Activated CD4-positive, alpha-beta T cell treated with anti-CD3 and anti-CD28 coated beads, Interleukin-2, amount 50 U/mL, for 16 hours (primary cell): Measurements from ENCODE around the gene NGB.
"Not testable (repeated sequence)": the region's sequence is repeated elsewhere in the genome, so short reads cannot be mapped to it uniquely, and the experiment has no call there.

Experiments used
- DNase-seq: peaks from one replicate; pipeline ENCODE4 v3.0.0-alpha.2; 2020

The NGB gene

DNA sequence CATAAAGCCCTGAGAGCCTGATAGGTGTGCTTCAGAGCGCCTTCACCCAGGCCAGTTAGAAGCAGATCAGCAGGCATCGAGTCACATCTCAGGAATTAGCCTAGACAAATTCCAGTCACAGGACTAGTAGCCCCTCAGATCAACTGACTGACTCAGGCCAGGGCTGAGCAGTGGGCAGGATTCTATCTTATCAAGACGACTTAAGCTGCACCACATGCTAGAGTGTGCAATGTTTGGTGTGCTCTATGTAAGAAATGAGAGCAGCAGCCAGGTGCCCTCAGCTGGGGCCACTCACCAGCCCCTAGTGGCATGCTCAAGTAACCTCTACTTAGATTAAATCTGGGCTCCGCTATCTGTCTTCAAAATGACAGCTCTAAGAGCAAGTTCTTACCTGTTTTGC lies 19.7 kb upstream of the NGB start:
- no peak for DNase-seq

DNA sequence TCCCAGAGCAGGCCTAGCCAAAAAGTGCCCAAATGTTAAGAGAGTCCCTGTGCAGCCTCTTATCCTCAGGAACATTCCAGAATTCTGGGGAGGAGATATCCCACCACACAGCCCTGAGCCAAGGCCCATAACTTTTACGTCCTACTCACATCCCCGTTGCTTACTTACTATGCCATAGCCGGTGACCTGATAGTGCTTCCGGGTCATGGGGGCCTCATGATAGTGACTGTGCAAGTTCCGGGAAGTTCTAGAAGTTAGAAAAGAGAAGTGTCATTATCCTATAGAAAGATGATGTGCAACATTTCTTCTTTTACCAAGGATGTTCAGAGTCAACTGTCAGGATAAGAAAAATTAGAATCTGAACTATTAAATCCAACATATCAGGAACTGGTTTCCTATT lies 15.6 kb upstream of the NGB start:
- no peak for DNase-seq

DNA sequence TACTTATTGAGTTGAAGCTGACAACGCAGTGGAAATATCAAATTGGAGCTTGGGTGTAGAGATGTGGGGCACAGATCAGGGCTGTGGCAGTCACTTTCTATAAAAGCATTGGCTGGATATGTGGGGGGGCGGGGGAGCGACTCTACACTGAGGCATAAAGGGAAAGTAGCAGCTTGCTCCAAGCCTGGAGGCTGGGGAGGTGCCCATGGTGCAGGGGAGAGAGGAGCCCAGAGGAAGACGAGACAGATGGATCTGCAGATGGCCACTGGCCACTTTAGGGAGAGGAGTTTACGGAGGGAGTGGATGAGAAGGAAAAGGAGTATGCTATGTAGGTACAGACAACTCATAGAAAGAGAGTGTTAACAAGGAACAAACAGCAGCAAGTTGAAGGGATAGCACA lies 13.5 kb upstream of the NGB start:
- no peak for DNase-seq

DNA sequence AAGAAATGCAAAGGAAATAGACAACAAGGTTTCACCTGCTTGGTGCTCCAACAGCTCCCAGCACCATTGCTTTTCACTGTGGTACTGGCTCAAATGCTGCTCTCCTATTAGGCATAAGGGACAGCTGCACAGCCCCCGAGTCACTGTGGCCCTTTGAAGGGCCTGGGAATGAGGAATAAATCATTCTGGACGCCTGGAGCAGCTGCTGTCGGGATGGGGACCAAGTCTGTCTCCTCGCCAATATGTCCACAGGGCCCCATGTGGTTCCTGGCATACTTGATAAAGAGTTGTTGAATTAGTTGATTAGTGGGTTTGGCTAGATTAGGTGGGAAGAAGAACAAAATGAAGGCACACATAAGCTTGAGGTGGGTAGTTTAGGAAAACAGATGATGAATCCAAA lies 13.1 kb upstream of the NGB start:
- DNase-seq = no peak

DNA sequence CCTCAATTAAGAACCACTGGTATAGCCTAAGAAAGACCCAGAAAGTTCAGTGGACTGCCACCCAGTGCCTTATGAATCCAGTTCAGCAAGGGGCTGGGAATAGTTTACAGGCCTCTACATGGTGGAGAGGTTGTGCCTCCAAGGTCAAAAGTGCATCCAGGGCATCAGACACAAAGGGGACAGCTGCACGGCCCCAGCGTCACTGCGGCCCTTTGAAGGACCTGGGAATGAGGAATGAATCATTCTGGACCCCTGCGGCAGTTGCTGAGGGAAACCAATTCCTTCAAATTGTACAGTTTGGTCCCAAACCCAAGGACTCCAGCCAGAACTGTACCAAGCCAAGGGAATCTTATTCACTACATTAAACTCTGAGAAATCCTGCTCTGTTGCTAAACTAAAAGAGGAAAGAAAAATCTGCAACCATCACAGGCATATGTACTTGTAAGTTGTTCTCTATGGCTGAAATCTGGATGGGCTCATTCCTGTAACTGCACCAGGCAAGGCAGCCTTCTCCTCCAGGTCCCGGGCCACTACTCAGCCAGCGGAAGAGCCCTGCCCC lies 10.9 kb upstream of the NGB start:
- DNase-seq = no peak

DNA sequence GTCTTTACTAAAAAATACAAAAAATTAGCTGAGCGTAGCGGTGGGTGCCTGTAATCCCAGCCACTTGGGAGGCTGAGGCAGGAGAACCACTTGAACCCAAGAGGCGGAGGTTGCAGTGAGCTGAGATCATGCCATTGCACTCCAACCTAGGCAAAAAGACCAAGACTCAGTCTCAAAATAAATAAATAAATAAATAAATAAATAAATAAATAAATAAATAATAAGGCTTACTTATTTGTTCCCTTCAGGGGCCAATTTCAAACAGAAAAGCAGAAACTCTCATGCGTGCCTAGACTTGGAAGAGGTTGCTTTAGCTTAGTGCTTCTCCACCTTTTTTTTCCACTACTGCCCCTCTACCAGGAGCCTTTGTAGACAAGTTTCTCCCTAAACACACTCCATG lies 9.9 kb upstream of the NGB start:
- DNase-seq = not testable (repeated sequence)

DNA sequence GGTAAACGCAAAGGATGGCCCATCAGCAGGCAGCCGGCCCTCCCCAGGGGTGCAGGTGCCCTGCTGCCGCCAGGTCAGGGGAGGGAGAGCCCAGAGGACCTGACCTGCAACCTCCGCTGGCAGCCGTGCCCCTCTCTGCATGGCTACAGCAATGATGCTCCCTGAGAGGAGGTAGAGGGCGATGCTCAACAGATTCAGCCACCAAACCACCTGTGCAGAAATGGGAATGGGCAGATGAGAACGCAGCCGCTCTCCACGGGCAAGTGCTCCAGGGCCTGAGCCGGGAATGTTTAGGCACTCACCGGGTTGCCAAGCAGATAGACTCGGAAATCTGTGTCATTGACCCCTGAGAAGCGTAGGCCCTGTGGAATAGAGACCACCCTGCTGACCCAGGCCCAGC lies 8.7 kb upstream of the NGB start:
- no peak for DNase-seq

DNA sequence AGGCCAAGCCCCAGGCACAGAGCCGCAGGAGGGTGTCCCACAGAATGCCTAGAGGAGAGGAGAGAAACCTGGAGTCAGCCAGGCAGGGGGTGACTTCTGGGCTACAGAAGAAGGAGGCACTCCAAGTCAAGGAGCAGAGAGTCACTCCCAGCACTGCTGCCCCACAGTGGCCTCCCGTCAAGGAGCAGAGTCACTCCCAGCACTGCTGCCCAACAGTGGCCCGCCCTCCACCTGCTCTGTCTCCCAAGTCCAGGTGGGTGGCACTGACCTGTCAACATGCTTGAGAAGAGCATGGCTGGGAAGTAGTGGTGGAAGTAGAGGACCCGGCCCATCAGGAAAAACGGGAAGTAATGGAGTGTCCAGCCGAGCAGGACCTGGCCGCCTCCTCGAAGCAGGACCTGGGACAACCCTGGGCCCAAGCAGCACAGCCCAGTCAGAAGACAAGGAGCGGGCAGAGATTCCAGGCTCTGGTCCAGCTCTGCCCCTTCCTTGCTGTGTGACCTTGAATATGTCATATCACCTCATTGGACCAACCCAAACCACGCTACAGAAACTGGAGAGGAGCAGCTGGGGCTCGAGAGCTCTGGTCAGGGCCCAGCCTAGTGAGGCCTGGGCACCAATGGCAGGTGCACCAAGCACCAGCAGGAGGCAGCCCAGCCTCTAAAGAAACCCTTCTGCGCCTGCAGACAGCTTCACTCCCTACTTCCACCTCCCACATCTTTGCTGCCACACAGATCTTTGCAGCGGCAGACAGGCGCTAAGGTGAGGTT lies 7.6 kb upstream of the NGB start:
- no peak for DNase-seq

DNA sequence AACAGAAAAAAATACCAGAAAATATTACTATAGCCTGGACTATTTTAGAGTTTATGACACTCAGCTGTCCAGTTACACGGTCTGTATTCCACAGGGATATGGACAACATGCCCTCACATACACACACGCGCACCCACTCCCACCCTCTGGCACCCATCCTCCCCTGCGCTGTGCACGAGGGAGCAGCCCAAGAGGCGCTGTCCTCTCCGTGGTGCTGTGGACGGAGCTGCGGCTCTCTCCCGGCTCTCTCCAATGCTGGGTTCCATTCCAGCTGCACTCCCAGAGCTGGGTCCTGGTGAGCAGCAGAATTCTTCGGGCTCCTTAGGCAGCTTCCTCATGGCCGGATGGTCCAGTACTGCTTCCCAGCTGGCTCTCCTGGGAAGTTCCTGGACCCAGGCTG lies 6.0 kb upstream of the NGB start:
- DNase-seq = no peak

DNA sequence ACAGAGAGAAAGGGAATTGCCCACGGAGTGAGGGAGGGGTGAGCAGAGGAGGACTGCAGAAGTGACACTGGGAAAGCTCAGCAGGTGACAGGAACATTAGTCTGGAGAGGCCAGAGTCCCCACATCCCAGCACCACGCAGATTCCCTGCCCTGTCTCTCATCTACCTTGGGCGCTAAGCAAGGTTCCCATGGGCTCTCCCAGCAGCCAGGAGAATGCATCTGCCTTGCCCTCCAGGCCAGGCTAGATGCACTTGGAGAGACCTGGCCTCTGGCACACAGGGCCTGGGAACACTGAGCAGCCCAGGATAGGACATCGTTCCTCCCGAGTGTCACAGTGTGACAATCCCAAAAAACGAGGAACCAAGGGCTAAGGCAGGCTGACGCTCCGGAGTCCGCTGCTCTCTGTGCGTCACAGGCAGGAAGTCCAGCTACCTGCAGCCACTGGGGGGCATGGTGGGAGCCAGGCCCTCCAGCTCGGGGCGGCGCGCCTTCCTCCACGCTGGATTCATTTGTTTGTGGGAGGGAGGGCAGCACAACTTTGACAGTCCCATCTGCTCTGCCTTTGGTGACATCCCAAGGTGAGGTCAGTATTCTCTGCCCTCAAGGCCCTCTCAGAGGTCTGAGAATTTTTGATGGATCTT lies 5.4 kb upstream of the NGB start:
- no peak for DNase-seq

DNA sequence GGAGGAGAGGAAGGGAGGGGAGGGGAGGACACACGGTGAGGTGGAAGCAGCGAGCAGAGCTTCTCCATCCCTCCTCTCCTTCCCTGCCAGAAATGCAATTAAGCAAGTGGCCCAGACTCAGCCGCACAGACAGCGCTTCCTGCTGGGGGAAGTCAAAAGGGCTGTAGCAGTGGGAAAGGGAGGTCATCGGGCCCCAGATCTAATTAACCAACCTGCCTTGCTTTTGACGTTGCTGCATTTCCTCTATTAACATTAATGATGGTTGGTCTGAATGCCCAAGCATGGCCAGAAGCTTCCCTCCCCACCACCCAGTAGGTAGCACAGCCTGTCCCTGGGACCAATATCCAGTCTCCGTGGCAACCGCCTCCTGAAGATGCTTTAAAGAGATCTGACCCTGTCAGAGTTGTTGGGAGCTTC lies 4.6 kb upstream of the NGB start:
- no peak for DNase-seq

DNA sequence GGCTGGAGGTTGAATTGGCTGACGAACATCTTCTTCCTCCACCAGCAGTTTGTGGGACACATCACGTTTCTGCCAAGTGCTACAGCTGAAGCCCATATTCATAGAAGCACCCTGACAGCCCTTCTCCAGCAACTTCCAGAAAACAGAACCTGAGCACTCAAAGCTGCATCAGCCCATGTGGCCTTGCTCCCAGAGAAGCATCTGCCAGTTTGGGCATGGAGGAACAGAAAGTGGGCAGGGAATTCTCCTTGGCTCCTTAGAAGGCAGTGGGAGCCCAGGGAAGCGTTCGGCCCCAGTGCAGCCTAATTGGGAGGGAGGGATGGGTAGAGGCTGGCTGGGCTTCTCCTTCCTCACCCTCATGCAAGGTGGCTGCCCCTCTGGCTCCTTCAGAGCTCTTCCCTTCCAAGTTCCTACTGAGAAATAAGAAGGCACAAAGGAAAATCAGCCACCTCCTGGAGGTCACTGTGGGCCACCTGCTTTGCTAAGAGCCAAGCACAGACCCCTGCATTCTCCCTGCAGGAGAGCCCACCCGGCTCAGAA lies 4.1 kb upstream of the NGB start:
- DNase-seq = no peak

DNA sequence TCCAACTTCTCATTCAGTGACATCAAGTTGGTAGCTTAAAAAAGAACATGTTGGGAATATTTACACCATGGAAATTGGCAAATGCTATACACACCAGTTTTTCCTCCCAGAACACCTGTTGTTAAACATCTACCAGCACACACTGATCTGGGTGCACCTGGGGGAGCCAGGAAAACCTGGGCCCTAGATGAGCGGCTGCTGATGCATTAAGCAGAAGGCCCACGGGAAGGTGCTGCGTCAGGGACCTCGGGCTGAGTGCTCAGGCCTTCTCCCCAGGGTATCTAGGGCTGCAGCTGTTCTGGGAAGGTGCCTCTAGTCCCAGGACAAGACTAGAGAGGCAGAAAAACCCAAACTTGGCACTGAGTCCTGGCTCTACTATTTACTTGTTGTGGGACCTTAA lies 2.8 kb upstream of the NGB start:
- no peak for DNase-seq

DNA sequence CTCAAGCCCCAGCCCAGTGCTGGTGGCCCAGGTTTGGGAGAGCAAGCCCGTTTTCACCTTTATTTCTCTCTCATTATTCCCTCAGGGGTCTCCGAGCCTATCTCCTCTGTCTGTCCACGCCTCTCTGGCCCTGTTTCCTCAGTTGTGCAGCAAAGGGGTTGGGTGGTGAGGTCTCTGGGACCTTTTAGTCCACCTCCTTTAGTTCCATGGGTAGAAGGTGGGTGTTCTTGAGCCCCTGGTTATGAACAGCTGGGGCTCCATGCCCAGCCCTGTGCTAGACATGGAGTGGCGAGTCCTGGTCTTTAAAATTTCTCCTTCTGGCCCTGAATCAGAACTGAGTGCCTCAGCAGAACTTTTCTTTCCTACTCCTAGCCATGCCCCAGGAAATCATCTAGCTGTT lies 1.3 kb upstream of the NGB start:
- DNase-seq = no peak

DNA sequence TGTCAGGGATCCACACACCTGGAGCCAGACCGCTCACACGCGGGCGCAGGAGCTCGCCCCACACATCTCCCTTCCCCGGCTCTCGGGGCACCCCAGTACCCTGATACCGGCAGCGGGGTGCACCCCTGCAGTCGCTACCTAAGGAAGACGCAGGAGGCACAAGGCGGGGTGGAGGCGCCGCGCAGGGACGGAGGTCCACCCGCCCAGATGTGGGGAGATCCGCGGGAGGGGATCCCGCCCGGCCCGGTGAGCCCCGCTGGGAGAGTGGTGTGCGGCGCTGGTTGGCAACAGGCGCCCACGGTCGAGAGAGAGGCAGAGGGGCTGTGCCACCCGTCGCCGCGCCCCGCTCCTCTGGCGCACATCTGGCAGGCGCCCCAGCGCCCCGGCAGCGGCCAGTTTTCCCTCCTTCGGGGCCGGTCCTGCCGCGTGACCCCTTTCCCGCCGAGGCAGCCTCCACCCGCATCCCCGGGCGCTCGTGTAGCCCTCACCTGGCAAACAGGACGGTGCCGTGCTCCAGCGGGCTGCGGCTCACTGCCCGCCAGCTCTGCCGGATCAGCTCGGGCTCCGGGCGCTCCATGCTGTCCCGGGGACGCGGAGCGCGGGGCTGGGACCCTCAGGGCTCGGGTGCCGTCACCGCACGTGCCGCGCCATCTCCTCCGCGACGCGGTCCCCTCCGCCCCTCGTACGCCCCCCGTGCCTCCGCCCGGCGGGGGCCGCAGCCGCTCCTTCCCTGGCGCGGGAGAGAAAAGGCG lies 469 bp downstream of the NGB start:
- no peak for DNase-seq

DNA sequence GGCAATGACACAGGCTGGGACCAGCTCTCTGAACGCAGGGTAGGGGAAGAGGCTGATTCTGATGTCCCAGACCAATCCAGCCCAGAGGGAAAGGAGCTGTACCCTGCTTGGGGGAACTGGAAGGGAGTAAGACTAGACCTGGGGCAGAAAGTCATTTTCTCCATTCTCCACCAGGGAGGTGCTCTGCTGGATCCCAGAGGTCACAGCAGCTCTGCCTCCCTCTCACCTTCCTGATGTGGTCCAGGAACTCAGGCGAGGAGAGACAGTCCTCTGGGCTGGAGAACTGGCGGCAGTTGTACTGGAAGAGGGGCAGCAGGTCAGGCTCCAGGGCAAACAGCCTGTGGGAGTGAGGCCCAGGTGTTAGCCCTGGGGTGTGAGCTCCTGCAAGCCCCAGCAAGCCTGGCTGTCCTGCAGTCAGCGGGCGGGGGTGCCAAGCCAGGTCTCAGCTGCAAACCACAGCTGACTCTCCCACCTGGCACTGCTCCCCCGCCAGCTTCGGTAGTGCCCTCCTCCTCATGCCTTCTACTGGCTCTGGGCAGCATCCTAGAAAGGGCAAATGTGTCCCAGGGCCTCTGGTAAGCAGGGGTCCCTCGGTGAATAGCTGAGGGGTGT lies 1.9 kb downstream of the NGB start:
- no peak for DNase-seq

DNA sequence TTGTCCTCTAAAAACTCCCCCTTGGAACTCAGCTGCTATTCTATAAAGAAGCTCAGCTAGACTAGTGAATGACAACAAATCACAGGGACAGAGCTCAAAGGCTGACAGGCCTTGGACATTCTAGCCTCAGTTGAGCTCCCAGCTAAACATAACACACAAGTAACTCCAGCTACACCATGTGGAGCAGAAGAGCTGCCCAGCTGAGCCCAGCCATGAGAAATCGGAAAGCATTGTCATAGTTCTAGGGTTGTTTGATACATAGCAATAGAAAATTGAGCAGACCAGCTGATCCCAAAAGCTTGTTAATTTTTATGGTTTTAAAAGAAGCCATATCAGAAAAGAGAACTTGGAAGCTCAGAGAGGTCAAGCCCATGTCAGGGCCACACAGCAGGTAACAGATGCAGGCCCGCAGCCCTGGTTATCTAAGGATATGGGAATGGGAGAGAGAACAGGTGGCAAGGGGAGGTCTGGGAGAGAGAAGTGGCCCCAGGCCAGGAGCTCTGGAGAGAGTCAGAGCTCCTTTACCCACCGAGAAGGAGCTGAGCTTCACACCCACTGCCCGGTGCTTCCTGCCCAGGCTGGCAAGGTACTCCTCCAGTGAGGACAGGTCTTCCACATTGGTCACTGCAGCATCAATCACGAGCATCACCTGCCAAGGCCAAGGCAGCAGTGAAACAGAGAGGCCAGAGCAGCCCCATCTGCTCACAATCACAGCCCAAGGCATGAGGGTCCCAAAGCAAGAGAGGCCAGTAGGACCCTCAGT lies 2.9 kb downstream of the NGB start:
- no peak for DNase-seq

DNA sequence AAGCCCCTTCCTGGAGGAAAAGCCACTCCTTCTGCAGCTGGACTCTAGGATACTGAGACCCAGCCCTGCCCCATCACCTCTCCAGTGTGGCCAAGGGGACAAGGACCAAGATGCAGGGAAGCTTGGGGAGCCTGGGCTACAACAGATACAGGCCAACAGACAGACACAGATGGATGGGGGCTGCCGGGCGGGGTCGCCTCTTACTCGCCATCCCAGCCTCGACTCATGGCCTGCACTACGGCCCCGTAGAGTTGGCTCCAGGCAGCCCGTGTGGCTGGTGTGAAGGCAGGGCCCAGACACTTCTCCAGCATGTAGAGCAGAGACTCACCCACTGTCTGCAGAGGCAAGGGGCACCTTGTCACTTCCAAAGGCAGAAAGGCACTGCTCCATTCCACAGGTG lies 4.7 kb downstream of the NGB start:
- DNase-seq = no peak

DNA sequence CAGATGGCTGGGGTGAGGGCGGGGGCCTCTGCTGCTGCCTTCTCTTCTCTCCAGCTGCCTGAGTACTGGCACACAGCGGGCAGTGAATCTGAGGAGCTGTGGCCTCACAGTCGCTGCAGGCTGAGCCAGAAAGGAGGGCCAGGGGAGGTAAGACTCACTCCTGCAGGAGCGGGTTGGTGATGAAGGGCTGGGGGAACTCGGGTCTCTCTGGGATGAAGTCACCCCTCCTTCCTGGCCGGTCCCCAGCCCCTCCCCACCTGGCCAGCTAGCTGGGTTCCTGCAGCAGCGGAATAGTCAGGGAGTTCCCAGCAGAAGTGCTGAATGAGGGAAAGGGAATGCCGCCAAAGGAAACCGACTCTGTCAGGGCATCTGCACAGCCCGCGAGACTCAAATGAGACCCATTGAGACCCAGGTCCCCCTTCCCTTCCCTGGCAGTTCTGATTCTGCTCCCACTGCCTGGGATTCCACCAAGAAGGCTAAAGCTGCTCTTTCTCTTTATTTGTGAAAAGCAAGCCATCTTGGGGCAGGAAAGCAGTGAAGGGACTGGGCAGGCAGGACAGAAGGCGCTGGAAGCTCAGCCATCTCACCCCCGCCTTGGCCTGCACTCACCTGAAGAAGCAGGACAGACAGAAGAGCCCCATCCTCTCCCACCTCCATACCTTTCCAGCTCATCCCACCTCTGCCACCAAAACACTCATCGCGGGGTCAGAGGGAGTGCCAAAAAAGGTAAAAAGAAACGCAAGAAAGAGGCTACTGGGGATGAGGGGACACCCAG lies 5.3 kb downstream of the NGB start:
- DNase-seq = no peak

DNA sequence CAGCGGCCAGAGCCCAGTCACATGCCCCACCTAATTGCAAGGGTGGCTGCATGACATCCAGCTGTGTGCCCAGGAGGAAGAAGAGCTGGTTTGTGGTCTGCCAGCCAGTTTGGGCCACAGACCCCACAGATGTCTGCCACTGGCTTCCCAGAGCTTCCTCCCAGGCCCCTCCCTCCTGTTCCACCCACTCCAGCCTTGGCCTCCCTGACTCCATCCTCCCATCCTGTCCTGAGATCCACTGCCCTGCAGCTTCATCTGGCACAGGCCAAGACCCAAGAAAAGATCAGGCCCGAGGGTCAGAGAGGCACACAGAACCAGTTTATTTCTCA lies 5.9 kb downstream of the NGB start:
- no peak for DNase-seq

DNA sequence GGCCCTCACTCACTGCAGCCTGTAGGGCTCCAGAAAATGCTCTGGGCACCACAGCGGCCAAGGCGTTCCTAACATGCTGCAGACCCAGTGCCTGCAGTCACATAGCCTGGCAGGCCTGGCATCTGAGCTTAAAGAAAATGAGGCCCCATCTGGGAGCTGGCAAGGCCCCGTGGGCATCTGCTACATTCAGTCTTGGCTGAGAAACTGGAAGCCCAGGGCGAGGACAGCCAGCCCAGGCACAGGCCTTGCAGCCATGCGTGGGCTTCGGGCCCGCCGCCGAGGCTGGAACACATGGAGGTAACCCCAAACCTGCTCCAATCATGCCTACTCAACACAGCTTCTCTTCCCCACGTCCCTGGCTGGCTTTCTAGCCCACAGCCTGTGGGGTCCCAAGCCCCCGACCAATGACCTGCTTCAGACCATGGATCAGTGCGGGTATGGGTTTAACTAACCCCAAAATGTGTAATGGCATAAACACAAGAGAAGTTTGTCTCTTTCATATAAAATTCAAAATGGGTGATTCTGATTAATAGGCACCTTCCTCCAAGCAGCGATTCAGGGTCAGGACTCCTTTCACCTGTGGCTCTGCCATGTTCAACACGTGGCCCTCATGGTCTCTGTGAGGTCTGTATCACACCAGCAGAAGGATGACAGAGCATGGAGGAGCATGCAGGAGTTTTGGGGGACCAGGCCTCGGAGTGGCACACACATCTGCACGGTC lies 6.4 kb downstream of the NGB start:
- no peak for DNase-seq
